HEK293T (cell line): ENCODE data around the gene MAB21L1.

Experiments
- CTCF ChIA-PET: fragments of 350-600 bp; formaldehyde crosslinking; extraction: SDS; loops from one replicate; lab custom pipeline; 2021; ENCODE audit warnings: antibody characterized with exemption, inconsistent platforms; lab: Yijun Ruan, JAX
- POLR2A ChIA-PET: fragments of 350-600 bp; formaldehyde crosslinking; extraction: SDS; loops from one replicate; lab custom pipeline; 2020; ENCODE audit warnings: antibody characterized with exemption, inconsistent platforms; lab: Yijun Ruan, JAX
- DNase-seq: peaks from one replicate; pipeline ENCODE4 v3.0.0; 2012; ENCODE audit warnings: mixed read lengths; ENCODE audit errors: extremely low spot score
- ARNT ChIP-seq: fragments of 450-650 bp; IDR thresholded peaks from 2 replicates; pipeline ENCODE4 v1.6.1; 2017; ENCODE audit warnings: mild to moderate bottlenecking
- BHLHE40 ChIP-seq: fragments of 450-650 bp; IDR thresholded peaks from 2 replicates; pipeline ENCODE4 v1.6.1; 2016; ENCODE audit warnings: mild to moderate bottlenecking, moderate library complexity, borderline replicate concordance
- CTBP1 ChIP-seq: fragments of 450-650 bp; IDR thresholded peaks from 2 replicates; pipeline ENCODE4 v1.6.1; 2016; ENCODE audit warnings: borderline replicate concordance
- ELF4 ChIP-seq: fragments of 450-650 bp; IDR thresholded peaks from 2 replicates; pipeline ENCODE4 v1.6.1; 2017; ENCODE audit warnings: antibody characterized with exemption
- FOXA1 ChIP-seq: fragments of 450-650 bp; IDR thresholded peaks from 2 replicates; pipeline ENCODE4 v1.6.1; 2016; ENCODE audit warnings: mild to moderate bottlenecking
- FOXK2 ChIP-seq: fragments of 450-650 bp; IDR thresholded peaks from 2 replicates; pipeline ENCODE4 v1.6.1; 2016; ENCODE audit warnings: mild to moderate bottlenecking
- FOXM1 ChIP-seq: fragments of 450-650 bp; IDR thresholded peaks from 2 replicates; pipeline ENCODE4 v1.6.1; 2017; ENCODE audit warnings: mild to moderate bottlenecking, borderline replicate concordance
- HDGF ChIP-seq: fragments of 450-650 bp; IDR thresholded peaks from 2 replicates; pipeline ENCODE4 v1.6.1; 2017; ENCODE audit warnings: antibody characterized with exemption, borderline replicate concordance
- L3MBTL2 ChIP-seq: fragments of 450-650 bp; conservative IDR thresholded peaks from 2 replicates; pipeline ENCODE4 v1.6.1; 2016; ENCODE audit warnings: mild to moderate bottlenecking
- LEF1 ChIP-seq: fragments of 450-650 bp; IDR thresholded peaks from 2 replicates; pipeline ENCODE4 v1.6.1; 2017; ENCODE audit warnings: mild to moderate bottlenecking, borderline replicate concordance
- NFRKB ChIP-seq: fragments of 450-650 bp; IDR thresholded peaks from 2 replicates; pipeline ENCODE4 v1.6.1; 2016; ENCODE audit warnings: mild to moderate bottlenecking, moderate library complexity
- PKNOX1 ChIP-seq: fragments of 450-650 bp; IDR thresholded peaks from 2 replicates; pipeline ENCODE4 v1.6.1; 2016
- SP1 ChIP-seq: fragments of 450-650 bp; IDR thresholded peaks from 2 replicates; pipeline ENCODE4 v1.6.1; 2017
- SUZ12 ChIP-seq: fragments of 450-650 bp; IDR thresholded peaks from 2 replicates; pipeline ENCODE4 v1.6.1; 2016; ENCODE audit warnings: mild to moderate bottlenecking
- TARDBP ChIP-seq: fragments of 450-650 bp; IDR thresholded peaks from 2 replicates; pipeline ENCODE4 v1.6.1; 2016
- ZNF384 ChIP-seq: fragments of 450-650 bp; IDR thresholded peaks from 2 replicates; pipeline ENCODE4 v1.6.1; 2016

The MAB21L1 gene

GRCh38 chr13:35512271-35512920, 35.9 kb upstream of the MAB21L1 start:
- TF ChIP-seq LEF1, result no peak
- no peak for TF ChIP-seq ZNF384
- TF ChIP-seq NFRKB, result no peak
- no peak for TF ChIP-seq FOXM1
- no peak for TF ChIP-seq CTBP1
- TF ChIP-seq BHLHE40, result no peak
- no peak for TF ChIP-seq L3MBTL2
- no peak for TF ChIP-seq FOXA1
- TF ChIP-seq SUZ12, result no peak
- no peak for TF ChIP-seq ELF4
- no peak for TF ChIP-seq FOXK2
- no peak for TF ChIP-seq TARDBP
- TF ChIP-seq PKNOX1, result no peak
- no peak for TF ChIP-seq SP1
- TF ChIP-seq HDGF, result no peak
- no peak for TF ChIP-seq ARNT
- ChIA-PET POLR2A (no interaction called here), CTCF (no interaction called here)
- DNase-seq, result no peak

- TF ChIP-seq FOXA1, result no peak
- TF ChIP-seq SP1, result no peak
- no peak for TF ChIP-seq FOXK2
- TF ChIP-seq HDGF, result no peak
- TF ChIP-seq SUZ12, result no peak
- ChIA-PET CTCF (no interaction called here), POLR2A (no interaction called here)
- no peak for DNase-seq
These were observed 26.0 kb upstream of the MAB21L1 start for GRCh38 chr13:35502456-35502855.

- TF ChIP-seq ZNF384, result no peak
- TF ChIP-seq L3MBTL2, result no peak
- no peak for TF ChIP-seq ELF4
- no peak for TF ChIP-seq TARDBP
- TF ChIP-seq FOXA1, result no peak
- TF ChIP-seq NFRKB, result no peak
- no peak for TF ChIP-seq CTBP1
- TF ChIP-seq SUZ12, result no peak
- TF ChIP-seq ARNT, result no peak
- no peak for TF ChIP-seq BHLHE40
- TF ChIP-seq HDGF, result no peak
- no peak for TF ChIP-seq LEF1
- TF ChIP-seq FOXM1, result no peak
- TF ChIP-seq SP1, result no peak
- no peak for TF ChIP-seq FOXK2
- no peak for TF ChIP-seq PKNOX1
- POLR2A ChIA-PET, result no interaction called here
- CTCF ChIA-PET, result no interaction called here
- no peak for DNase-seq
These were observed 25.3 kb upstream of the MAB21L1 start for GRCh38 chr13:35501661-35502235.

GRCh38 chr13:35500144-35500543, 23.7 kb upstream of the MAB21L1 start:
- POLR2A ChIA-PET, result no interaction called here
- no peak for TF ChIP-seq NFRKB
- no peak for TF ChIP-seq TARDBP
- no peak for TF ChIP-seq HDGF
- no peak for TF ChIP-seq CTBP1
- no peak for TF ChIP-seq PKNOX1
- TF ChIP-seq FOXA1, result no peak
- TF ChIP-seq ZNF384, result no peak
- TF ChIP-seq ELF4, result no peak
- TF ChIP-seq BHLHE40, result no peak
- TF ChIP-seq FOXM1, result no peak
- TF ChIP-seq LEF1, result no peak
- TF ChIP-seq FOXK2, result no peak
- TF ChIP-seq SUZ12, result no peak
- TF ChIP-seq SP1, result no peak
- no peak for TF ChIP-seq ARNT
- TF ChIP-seq L3MBTL2, result no peak
- DNase-seq, result no peak
- CTCF ChIA-PET, result no interaction called here

- ChIA-PET CTCF (interaction anchor here (0.6 kb wide), 1 partner anchor 258 kb away, joined by 3 read pairs; no protein-coding TSS in a partner anchor), POLR2A (no interaction called here)
- no peak for DNase-seq
- TF ChIP-seq SP1 (no peak), ZNF384 (no peak), NFRKB (no peak), PKNOX1 (no peak), TARDBP (no peak), FOXA1 (no peak), BHLHE40 (no peak), ARNT (no peak), FOXM1 (no peak), ELF4 (no peak), LEF1 (no peak), HDGF (no peak), SUZ12 (no peak), FOXK2 (no peak), CTBP1 (no peak), L3MBTL2 (no peak)
These were observed 23.2 kb upstream of the MAB21L1 start for GRCh38 chr13:35499676-35500075.
